HG03175 (cell line): Measurements from ENCODE around the gene DKK1.

Experiments
- ATAC-seq: cut with Tn5 transposase; IDR thresholded peaks from one replicate; pipeline ENCODE4 v1.9.1; 2021; ENCODE audit warnings: mild to moderate bottlenecking, moderate library complexity; ENCODE audit not compliant: unreplicated experiment

The DKK1 gene

DNA sequence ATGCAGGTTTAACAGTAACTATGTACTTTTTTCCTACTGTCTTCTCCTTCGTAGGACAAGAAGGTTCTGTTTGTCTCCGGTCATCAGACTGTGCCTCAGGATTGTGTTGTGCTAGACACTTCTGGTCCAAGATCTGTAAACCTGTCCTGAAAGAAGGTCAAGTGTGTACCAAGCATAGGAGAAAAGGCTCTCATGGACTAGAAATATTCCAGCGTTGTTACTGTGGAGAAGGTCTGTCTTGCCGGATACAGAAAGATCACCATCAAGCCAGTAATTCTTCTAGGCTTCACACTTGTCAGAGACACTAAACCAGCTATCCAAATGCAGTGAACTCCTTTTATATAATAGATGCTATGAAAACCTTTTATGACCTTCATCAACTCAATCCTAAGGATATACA is 2.4 kb downstream of the DKK1 start:
- ATAC-seq = no peak

- no peak for ATAC-seq
Measured at GRCh38 chr10:52318136-52318701, 4.1 kb downstream of the DKK1 start.

DNA sequence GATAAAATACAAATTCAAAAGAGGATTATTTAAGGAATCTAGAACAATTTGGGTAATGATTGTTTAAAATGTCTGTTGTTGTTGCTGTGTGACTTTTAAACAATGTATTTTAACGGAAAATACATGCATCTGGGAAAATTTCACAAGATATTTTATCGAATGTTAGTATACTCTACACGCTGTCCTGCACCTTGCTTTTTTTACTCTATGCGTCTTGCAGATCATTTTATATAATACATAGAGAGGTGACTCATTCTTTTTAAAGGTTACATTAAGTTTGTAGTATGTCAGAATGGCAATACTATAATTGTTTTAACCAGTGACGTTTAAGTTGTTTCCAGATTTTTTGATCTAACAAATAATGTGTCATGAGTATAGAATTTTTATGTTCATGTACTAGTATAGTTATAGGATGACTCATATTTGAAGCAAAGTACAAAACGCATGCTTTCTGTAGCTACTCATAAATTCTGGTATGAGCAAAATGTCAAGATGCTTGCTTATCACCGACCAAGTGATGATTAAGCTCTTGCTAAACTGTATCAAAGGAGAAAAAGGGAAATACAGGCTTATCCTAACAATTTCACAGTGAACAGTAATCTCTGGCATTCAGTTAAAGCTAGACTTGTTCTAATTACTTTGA is 4.9 kb downstream of the DKK1 start:
- no peak for ATAC-seq

- no peak for ATAC-seq
Measured at GRCh38 chr10:52319926-52320325, 5.8 kb downstream of the DKK1 start.

DNA sequence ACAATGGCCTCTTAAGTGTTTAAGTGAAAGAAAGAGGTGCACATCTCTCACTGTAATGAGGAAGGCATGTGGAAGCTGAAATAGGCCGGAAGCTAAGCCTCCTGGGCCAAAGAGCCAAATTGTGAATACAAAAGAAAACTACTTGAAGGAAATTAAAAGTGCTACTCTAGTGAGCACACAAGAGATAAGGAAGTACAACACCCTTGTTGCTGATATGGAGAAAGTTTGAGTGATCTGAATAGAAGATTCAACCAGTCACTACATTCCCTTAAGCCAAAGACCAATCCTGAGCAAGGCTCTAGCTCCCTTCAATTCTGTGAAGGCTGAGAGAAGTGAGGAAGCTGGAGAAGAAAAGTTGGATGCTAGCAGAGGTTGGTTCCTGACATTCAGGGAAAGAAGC is 8.2 kb downstream of the DKK1 start:
- no peak for ATAC-seq

DNA sequence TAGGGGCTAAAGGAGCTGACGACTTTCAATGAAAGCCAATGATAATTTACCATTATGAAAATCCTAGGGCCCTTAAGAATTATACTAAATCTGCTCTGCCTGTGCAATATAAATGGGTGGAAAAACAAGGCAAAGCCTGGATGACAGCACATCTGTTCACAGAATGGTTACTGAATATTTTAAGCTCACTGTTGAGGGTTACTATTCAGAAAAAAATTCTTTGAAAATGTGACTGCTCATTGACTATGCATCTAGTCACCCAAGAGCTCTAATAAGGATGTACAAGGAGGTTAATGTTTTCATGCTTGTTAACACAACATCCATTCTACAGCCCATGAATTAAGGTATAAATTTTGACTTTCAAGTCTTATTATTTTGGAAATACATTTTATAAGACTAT is 8.9 kb downstream of the DKK1 start:
- no peak for ATAC-seq

DNA sequence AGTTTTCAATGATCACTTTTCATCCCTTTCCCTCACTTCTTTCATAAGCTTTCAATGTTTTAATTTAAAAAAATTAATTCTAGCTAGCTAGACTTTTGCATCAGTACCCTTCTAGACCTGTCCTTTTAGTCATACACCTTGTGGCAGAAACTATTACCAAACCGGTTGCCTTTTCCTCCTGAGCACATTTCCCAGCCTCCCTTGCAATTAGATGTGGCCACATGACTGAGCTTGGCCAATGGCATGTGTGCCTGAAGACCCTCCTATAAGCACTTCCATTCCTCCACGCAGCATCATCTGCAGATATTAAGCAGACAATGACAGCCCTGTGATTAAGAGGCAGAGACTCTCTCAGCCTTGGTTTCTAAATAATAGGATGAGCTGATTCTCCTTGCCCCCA is 12.3 kb downstream of the DKK1 start:
- no peak for ATAC-seq

- no peak for ATAC-seq
Measured at GRCh38 chr10:52331638-52332364, 17.7 kb downstream of the DKK1 start.

DNA sequence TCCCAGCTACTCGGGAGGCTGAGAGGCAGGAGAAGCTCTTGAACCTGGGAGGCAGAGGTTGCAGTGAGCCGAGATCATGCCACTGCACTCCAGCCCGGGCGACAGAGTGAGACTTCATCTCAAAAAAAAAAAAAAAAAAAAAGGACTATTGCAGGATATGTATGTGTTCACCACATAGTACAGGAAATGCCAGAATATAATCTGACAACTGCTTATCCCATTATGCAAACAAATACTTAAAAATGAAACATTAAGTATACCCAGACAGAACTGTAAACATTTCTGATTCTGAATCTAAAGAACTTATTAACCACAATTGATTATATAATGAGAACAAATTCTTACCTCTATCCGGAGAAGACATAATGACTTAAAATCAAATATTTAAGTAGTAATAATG is 18.7 kb downstream of the DKK1 start:
- no peak for ATAC-seq

GRCh38 chr10:52334595-52334994 is 20.5 kb downstream of the DKK1 start:
- ATAC-seq = no peak

GRCh38 chr10:52335665-52336064 is 21.6 kb downstream of the DKK1 start:
- ATAC-seq = no peak

DNA sequence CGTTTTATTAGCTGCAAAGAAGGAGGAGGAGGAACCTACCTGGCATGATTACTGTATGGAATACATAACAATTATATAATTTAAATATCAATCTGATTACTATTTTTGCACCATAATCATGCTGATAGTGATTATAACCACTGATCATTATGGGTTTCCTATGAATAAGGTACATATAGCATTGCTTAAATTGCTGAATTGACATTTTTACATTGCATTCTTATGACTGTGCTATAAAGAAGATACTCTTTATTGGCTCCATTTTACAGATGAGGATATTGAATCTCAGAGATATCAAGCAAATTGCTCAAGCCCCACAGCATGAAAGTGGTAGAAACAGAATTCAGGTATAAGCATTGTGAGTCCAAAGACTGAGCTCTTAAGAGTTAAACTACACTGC is 23.1 kb downstream of the DKK1 start:
- no peak for ATAC-seq

DNA sequence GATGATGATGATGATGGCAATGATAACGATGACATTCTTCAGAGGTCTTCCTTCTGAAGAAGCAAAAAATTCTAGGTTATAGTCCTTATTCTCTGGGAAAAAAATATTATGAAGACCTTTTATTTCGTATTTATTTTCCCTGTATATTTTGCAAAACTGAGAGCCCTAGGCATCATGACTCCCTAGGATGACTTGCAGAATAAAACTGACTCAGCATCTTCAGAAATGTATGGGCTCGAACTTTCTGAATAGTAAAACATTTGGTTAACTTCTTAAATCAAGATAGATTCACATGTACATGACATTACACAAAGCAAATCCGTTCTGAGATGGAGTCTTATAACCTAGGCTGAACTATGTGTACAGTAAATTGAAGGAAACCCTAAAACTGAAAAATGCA is 29.4 kb downstream of the DKK1 start:
- ATAC-seq = no peak

DNA sequence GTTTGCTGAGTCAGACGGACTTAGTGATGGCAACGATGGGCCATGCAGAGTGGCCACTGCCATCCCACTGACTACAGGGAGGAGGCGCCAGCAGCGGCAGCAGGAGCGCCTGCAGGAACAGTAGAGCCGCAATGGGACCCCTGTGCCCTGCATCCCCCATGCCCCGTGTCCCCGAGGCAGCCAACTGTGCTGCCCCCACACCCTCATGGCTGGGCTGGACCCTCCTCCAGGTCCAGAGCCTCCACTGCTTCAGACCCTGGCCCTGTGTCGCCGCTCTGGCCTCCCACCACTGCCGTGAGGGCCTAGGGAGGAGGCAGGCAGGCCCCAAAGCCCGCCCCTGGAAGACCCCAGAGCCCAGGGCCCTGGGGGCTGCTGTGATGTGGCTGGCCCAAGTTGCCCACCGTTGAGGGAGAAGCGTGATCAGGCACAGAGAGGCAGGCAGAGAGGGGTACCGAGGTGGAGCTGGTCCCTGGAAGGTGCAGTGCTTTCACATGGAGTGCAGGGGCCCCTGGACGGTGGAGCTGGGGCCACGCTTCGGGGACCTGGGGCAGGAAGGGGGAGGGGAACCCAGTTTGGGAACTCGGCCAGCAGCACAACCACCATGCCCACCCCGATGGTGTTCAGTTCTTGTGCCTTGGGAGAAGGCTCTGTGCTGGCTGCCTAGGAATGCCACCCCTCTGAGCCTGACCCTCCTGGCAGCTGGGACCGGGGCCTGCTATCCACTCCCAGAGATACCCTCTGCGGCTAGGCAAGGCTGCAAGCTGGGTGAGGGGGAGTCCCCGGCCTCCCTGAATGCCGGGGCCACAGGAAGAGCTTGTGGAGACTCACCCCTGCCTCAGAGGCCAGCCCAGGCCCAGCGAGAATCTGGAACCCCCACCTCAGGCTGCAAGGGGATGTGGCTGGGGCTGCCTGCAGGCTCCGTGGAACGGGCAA is 32.6 kb downstream of the DKK1 start:
- no peak for ATAC-seq

GRCh38 chr10:52347327-52347667 is 33.2 kb downstream of the DKK1 start:
- no peak for ATAC-seq

DNA sequence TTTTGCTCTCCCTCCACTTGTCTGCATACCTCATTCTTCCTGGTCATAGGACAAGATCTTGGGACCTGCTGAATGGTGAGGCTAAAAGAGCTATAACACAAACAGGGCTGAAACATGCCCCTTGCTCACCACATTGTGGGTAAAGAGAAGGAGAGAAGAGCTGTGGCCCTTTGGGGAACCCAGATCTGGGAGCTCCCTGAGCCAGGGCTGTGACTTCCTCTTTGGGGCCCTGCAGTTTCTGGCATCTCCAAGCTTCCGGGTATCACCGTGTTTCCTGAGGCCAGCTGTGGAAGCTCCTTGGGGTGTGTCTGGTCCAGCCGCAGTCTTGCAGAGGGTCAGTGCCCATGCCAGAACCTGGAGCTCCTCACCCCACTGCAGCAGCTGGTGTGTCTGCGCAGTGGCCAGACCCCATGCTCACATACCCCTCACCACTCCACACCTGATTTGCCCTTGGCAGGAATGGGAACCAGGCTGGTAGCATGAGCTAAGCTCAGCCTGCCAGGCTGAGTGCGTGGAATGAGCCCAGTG is 34.0 kb downstream of the DKK1 start:
- no peak for ATAC-seq

- no peak for ATAC-seq
Measured at GRCh38 chr10:52351914-52352330, 37.8 kb downstream of the DKK1 start.

DNA sequence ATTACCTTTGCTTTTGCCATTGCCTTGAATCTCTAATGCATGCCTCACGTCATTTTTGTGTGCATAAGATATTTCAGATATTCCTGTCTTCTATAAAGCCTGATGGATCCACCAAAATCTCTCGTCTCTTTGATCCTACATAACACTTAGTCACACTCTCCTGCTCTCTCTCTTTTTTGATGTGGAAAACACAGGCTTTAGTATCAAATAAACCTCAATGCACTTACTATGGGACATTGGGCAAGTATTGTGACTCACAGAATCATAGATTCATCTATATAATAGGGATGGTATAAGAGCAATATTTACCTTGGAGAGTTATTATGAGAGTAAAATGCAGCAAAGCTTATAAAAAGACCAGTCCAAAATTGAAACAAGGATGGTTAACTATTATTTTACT is 39.1 kb downstream of the DKK1 start:
- no peak for ATAC-seq

GRCh38 chr10:52353960-52354394 is 39.9 kb downstream of the DKK1 start:
- no peak for ATAC-seq

DNA sequence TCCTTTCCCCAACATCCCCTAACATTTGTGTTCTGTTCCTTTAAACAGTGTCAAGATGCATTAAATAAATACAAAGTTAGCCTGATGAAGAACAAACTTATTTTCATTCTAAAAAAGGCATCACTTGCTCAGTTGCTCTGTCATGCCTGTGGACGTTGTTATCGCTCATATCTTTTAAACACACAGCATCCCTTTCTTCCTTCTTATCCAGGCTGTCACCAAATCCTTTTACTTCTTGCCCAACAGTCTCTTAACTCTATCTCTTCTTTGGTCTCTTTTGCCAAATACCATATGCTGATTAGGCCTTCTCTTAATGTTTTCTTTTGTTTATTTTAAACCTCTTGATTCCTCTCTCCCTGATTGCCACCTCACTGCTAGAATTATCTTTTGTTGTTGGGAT is 43.9 kb downstream of the DKK1 start:
- no peak for ATAC-seq

DNA sequence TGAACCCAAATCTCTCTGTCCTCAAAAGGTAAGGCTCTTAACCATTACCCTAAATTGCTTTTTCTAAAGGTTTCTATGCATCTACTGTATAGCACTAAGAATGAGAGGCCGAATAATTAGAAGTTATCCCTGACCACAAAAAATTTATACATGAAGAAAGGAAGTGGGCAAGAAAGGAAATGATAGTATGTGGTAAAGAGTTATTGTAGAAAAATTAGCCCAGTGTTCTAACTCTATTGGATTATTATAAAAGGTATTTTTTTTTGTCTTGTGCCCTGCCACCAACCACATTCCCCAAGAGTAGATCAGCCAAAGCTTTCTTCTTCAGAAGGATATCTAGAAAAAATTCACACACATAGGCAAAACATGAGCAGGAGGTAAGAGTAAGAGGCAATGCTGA is 45.4 kb downstream of the DKK1 start:
- no peak for ATAC-seq
